GM23338 (cell line): ENCODE data around the gene WNT11. TPM values are rescaled to one million over a fixed set of nuclear protein-coding genes. Genes with fewer than 3 reads are reported as not detected.

Source experiments
- ATAC-seq: fragments of 200-7000 bp; cut with Tn5 transposase; 3 replicates; pipeline ENCODE4 v1.9.1; 2020
- DNase-seq: peaks from one replicate; pipeline ENCODE4 v3.0.0-alpha.2; 2015; ENCODE audit warnings: low spot score
- H2AFZ ChIP-seq: fragments of 200-600 bp; sonication (generic); 2 replicates; pipeline ENCODE4 v1.8.0; 2016; ENCODE audit warnings: antibody characterized with exemption, mild to moderate bottlenecking, moderate library complexity
- H3F3A ChIP-seq: fragments of 200-600 bp; sonication (generic); replicated peaks from 2 replicates; pipeline ENCODE4 v1.8.0; 2017; ENCODE audit warnings: antibody characterized with exemption, mixed run types, low read depth
- H3K27ac ChIP-seq: fragments of 200-600 bp; sonication (generic); 2 replicates; pipeline ENCODE4 v1.6.1; 2016; ENCODE audit warnings: low read depth
- H3K27me3 ChIP-seq: fragments of 200-600 bp; sonication (generic); 2 replicates; pipeline ENCODE4 v1.8.0; 2016; ENCODE audit warnings: mild to moderate bottlenecking, mixed run types, moderate library complexity; ENCODE audit not compliant: insufficient read depth
- H3K36me3 ChIP-seq: fragments of 200-600 bp; sonication (generic); 2 replicates; pipeline ENCODE4 v1.8.0; 2016; ENCODE audit warnings: mild to moderate bottlenecking; ENCODE audit not compliant: insufficient read depth
- H3K4me1 ChIP-seq: fragments of 200-600 bp; sonication (generic); 2 replicates; pipeline ENCODE4 v1.8.0; 2016; ENCODE audit warnings: mild to moderate bottlenecking, moderate library complexity; ENCODE audit not compliant: insufficient read depth
- H3K4me2 ChIP-seq: fragments of 200-600 bp; sonication (generic); 2 replicates; pipeline ENCODE4 v1.7.1; 2017; ENCODE audit warnings: mixed run types
- H3K4me3 ChIP-seq: fragments of 200-600 bp; sonication (generic); 2 replicates; pipeline ENCODE4 v1.6.1; 2016; ENCODE audit warnings: mixed run types
- H3K79me2 ChIP-seq: fragments of 200-600 bp; sonication (generic); replicated peaks from 2 replicates; pipeline ENCODE4 v1.8.0; 2017; ENCODE audit warnings: mild to moderate bottlenecking; ENCODE audit not compliant: insufficient read depth
- H3K9me2 ChIP-seq: fragments of 200-600 bp; sonication (generic); 2 replicates; pipeline ENCODE4 v1.8.0; 2017; ENCODE audit not compliant: insufficient read depth
- H4K20me1 ChIP-seq: fragments of 200-600 bp; sonication (generic); replicated peaks from 2 replicates; pipeline ENCODE4 v1.8.0; 2017; ENCODE audit warnings: mild to moderate bottlenecking; ENCODE audit not compliant: insufficient read depth
- H3K27ac Mint-ChIP-seq: 2 replicates; pipeline ENCODE4 v1.8.0; 2020; ENCODE audit warnings: inconsistent platforms, mild to moderate bottlenecking, moderate library complexity, mixed read lengths
- H3K27me3 Mint-ChIP-seq: 3 replicates; pipeline ENCODE4 v1.8.0; 2022; ENCODE audit warnings: low read depth, mild to moderate bottlenecking, moderate library complexity, mixed read lengths, inconsistent platforms; ENCODE audit not compliant: insufficient read depth, poor library complexity
- H3K36me3 Mint-ChIP-seq: 3 replicates; pipeline ENCODE4 v1.8.0; 2021; ENCODE audit warnings: low read depth, mild to moderate bottlenecking, inconsistent platforms, moderate library complexity, mixed read lengths
- H3K4me1 Mint-ChIP-seq: 3 replicates; pipeline ENCODE4 v1.8.0; 2020; ENCODE audit warnings: mild to moderate bottlenecking, inconsistent platforms, mixed read lengths
- H3K4me3 Mint-ChIP-seq: 3 replicates; pipeline ENCODE4 v1.8.0; 2021; ENCODE audit warnings: moderate library complexity, mild to moderate bottlenecking, inconsistent platforms, mixed read lengths
- H3K9me3 Mint-ChIP-seq: 3 replicates; pipeline ENCODE4 v1.8.0; 2020; ENCODE audit warnings: moderate library complexity, mild to moderate bottlenecking, inconsistent platforms, mixed read lengths
- CTCF ChIP-seq, 2 experiments: fragments of 200-600 bp in 1 of 2; sonication (generic) in 1 of 2; conservative IDR thresholded peaks; 2 replicates each; pipeline versions ENCODE4 v1.5.1 to v1.6.1; 2016 to 2017; ENCODE audit warnings: antibody characterized with exemption in 2 of 2, low read depth in 2 of 2, mild to moderate bottlenecking in 2 of 2, moderate library complexity in 1 of 2
- polyA plus RNA-seq: library from polyadenylated mRNA; unstranded; fragments of >200 nt; fragmentation: Nextera tagmentation; extraction: Ambion mirVana; gene quantifications from 2 replicates; pipeline ENCODE4 v1.2.1, GENCODE V29; 2016
- total RNA-seq: library from RNA; depleted of rRNA; stranded (reverse); fragments of >200 nt; shearing (Covaris generic); gene quantifications from 2 replicates; pipeline ENCODE4 v1.2.3, GENCODE V29; 2014
- TF ChIP-seq, protein P1 (sequence below): IDR thresholded peaks from one replicate; pipeline ENCODE4 v1.6.1; 2018; ENCODE audit warnings: antibody characterized with exemption; ENCODE audit not compliant: unreplicated experiment
- TF ChIP-seq, protein P2 (sequence below): fragments of 250-450 bp; sonication (Bioruptor Pico); IDR thresholded peaks from 2 replicates; pipeline ENCODE4 v1.5.0; 2020; ENCODE audit warnings: mild to moderate bottlenecking, moderate library complexity

Gene WNT11
- total and polyA plus RNA-seq, 2 experiments from 2014 or later: 0.44 to 0.56 TPM

- ATAC-seq (peak; percentile 55), DNase-seq (peak; percentile 51)
- no peaks in the 10 kb centered on the region; the same call in 2 of the 3 replicates for H3K9me3 Mint-ChIP-seq
- Histone ChIP-seq H3K9me2 (no peaks in the 10 kb centered on the region), H3K4me3 (no peak overlapping the region), H3K27me3 (no peaks in the 10 kb centered on the region), H3F3A (no peaks in the 10 kb centered on the region), H3K79me2 (no peaks in the 10 kb centered on the region), H3K4me2 (no peak overlapping the region), H3K36me3 (no peaks in the 10 kb centered on the region), H3K27ac (no peak overlapping the region), H3K4me1 (no peaks in the 10 kb centered on the region), H2AFZ (no peak overlapping the region), H4K20me1 (no peaks in the 10 kb centered on the region)
- H3K4me1 Mint-ChIP-seq: peaks cover 6% of the 10 kb centered on the region; the same call in 2 of the 3 replicates
- no peak overlapping the region for H3K27ac Mint-ChIP-seq
- H3K27me3 Mint-ChIP-seq: peaks cover 11% of the 10 kb centered on the region
- TF ChIP-seq, protein P1, sequence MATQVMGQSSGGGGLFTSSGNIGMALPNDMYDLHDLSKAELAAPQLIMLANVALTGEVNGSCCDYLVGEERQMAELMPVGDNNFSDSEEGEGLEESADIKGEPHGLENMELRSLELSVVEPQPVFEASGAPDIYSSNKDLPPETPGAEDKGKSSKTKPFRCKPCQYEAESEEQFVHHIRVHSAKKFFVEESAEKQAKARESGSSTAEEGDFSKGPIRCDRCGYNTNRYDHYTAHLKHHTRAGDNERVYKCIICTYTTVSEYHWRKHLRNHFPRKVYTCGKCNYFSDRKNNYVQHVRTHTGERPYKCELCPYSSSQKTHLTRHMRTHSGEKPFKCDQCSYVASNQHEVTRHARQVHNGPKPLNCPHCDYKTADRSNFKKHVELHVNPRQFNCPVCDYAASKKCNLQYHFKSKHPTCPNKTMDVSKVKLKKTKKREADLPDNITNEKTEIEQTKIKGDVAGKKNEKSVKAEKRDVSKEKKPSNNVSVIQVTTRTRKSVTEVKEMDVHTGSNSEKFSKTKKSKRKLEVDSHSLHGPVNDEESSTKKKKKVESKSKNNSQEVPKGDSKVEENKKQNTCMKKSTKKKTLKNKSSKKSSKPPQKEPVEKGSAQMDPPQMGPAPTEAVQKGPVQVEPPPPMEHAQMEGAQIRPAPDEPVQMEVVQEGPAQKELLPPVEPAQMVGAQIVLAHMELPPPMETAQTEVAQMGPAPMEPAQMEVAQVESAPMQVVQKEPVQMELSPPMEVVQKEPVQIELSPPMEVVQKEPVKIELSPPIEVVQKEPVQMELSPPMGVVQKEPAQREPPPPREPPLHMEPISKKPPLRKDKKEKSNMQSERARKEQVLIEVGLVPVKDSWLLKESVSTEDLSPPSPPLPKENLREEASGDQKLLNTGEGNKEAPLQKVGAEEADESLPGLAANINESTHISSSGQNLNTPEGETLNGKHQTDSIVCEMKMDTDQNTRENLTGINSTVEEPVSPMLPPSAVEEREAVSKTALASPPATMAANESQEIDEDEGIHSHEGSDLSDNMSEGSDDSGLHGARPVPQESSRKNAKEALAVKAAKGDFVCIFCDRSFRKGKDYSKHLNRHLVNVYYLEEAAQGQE: no peak
- TF ChIP-seq CTCF (conservative IDR thresholded peaks at IDR 0.05; ENCODE audit: low read depth in 2 of 2): peak; percentile 23 to 30; a peak in 3 of 4 replicates
- TF ChIP-seq, protein P2, sequence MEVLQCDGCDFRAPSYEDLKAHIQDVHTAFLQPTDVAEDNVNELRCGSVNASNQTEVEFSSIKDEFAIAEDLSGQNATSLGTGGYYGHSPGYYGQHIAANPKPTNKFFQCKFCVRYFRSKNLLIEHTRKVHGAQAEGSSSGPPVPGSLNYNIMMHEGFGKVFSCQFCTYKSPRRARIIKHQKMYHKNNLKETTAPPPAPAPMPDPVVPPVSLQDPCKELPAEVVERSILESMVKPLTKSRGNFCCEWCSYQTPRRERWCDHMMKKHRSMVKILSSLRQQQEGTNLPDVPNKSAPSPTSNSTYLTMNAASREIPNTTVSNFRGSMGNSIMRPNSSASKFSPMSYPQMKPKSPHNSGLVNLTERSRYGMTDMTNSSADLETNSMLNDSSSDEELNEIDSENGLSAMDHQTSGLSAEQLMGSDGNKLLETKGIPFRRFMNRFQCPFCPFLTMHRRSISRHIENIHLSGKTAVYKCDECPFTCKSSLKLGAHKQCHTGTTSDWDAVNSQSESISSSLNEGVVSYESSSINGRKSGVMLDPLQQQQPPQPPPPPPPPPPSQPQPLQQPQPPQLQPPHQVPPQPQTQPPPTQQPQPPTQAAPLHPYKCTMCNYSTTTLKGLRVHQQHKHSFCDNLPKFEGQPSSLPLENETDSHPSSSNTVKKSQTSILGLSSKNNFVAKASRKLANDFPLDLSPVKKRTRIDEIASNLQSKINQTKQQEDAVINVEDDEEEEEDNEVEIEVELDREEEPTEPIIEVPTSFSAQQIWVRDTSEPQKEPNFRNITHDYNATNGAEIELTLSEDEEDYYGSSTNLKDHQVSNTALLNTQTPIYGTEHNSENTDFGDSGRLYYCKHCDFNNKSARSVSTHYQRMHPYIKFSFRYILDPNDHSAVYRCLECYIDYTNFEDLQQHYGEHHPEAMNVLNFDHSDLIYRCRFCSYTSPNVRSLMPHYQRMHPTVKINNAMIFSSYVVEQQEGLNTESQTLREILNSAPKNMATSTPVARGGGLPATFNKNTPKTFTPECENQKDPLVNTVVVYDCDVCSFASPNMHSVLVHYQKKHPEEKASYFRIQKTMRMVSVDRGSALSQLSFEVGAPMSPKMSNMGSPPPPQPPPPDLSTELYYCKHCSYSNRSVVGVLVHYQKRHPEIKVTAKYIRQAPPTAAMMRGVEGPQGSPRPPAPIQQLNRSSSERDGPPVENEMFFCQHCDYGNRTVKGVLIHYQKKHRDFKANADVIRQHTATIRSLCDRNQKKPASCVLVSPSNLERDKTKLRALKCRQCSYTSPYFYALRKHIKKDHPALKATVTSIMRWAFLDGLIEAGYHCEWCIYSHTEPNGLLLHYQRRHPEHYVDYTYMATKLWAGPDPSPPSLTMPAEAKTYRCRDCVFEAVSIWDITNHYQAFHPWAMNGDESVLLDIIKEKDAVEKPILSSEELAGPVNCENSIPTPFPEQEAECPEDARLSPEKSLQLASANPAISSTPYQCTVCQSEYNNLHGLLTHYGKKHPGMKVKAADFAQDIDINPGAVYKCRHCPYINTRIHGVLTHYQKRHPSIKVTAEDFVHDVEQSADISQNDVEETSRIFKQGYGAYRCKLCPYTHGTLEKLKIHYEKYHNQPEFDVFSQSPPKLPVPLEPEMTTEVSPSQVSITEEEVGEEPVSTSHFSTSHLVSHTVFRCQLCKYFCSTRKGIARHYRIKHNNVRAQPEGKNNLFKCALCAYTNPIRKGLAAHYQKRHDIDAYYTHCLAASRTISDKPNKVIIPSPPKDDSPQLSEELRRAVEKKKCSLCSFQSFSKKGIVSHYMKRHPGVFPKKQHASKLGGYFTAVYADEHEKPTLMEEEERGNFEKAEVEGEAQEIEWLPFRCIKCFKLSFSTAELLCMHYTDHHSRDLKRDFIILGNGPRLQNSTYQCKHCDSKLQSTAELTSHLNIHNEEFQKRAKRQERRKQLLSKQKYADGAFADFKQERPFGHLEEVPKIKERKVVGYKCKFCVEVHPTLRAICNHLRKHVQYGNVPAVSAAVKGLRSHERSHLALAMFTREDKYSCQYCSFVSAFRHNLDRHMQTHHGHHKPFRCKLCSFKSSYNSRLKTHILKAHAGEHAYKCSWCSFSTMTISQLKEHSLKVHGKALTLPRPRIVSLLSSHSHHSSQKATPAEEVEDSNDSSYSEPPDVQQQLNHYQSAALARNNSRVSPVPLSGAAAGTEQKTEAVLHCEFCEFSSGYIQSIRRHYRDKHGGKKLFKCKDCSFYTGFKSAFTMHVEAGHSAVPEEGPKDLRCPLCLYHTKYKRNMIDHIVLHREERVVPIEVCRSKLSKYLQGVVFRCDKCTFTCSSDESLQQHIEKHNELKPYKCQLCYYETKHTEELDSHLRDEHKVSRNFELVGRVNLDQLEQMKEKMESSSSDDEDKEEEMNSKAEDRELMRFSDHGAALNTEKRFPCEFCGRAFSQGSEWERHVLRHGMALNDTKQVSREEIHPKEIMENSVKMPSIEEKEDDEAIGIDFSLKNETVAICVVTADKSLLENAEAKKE (CRISPR knock-in tag): no peak
- no peaks in the 10 kb centered on the region for H3K36me3 Mint-ChIP-seq
- no peak overlapping the region for H3K4me3 Mint-ChIP-seq
Measured at GRCh38 chr11:76181371-76181770, 24.9 kb downstream of the WNT11 start.
